HCT116 (cell line): ENCODE measurements around the gene TMIE. TPM values are rescaled to one million over a fixed set of nuclear protein-coding genes. Genes with fewer than 3 reads are reported as not detected.

Experiments
- ATAC-seq: fragments of 200-7000 bp; cut with Tn5 transposase; 2 replicates; pipeline ENCODE4 v1.9.1; 2020; ENCODE audit warnings: mild to moderate bottlenecking, moderate library complexity
- BruUV-seq: library from RNA; stranded (reverse); fragments of 400-500 nt; replicated peaks from 2 replicates; lab custom pipeline; 2021; lab: Mats Ljungman, UMichigan
- CTCF ChIA-PET: fragments of 300-600 bp; sonication (Branson Sonifier 250); formaldehyde crosslinking; loops from one replicate; lab custom pipeline; 2021; ENCODE audit warnings: antibody characterized with exemption; lab: Charles Lee
- POLR2A ChIA-PET: fragments of 300-600, 350-600 bp; sonication (Branson Sonifier 250); formaldehyde crosslinking; loops from one replicate; lab custom pipeline; 2021; ENCODE audit warnings: antibody characterized with exemption; lab: Charles Lee
- RAD21 ChIA-PET, 2 experiments: fragments of 300-600 bp; sonication (Branson Sonifier 250); formaldehyde crosslinking; loops; one replicate each; lab custom pipeline; 2023; ENCODE audit warnings: low total read pairs in 2 of 2; ENCODE audit not compliant: uncharacterized antibody in 2 of 2, unreplicated experiment in 2 of 2, low non-redundant PET in 1 of 2; lab: Charles Lee
- DNase-seq: peaks from one replicate; pipeline ENCODE4 v3.0.0-alpha.2; 2010; ENCODE audit warnings: low read depth, low spot score
- H2AFZ ChIP-seq: fragments of 200-600 bp; shearing (Covaris generic), sonication (generic); 2 replicates; pipeline ENCODE4 v1.6.1; 2017; ENCODE audit warnings: low read depth, mixed run types, mixed read lengths, antibody characterized with exemption, low read length; ENCODE audit not compliant: poor library complexity, severe bottlenecking
- H3K27ac ChIP-seq: 2 replicates; pipeline ENCODE4 v1.5.1; 2012; ENCODE audit warnings: low read depth, low read length
- H3K27me3 ChIP-seq: fragments of 200-600 bp; sonication (generic); 2 replicates; pipeline ENCODE4 v1.6.1; 2016; ENCODE audit warnings: mixed run types, low read length, mixed read lengths; ENCODE audit not compliant: insufficient read depth
- H3K36me3 ChIP-seq, 2 experiments: fragments of 200-500 bp in 1 of 2; fragments of 200-600 bp in 1 of 2; sonication (Bioruptor generic) in 1 of 2; sonication (generic) in 1 of 2; 2 replicates each; pipeline versions ENCODE4 v1.5.1 to v1.6.1; 2014 to 2016; ENCODE audit warnings: low read length in 2 of 2, inconsistent platforms in 1 of 2, mixed read lengths in 1 of 2, mixed run types in 1 of 2; ENCODE audit not compliant: insufficient read depth in 2 of 2, control insufficient read depth in 1 of 2
- H3K4me1 ChIP-seq, 2 experiments: fragments of 200-600 bp in 1 of 2; sonication (generic) in 1 of 2; 2 replicates each; pipeline versions ENCODE4 v1.5.1 to v1.6.1; 2012 to 2017; ENCODE audit warnings: low read length in 2 of 2, inconsistent platforms in 1 of 2, mild to moderate bottlenecking in 1 of 2, mixed read lengths in 1 of 2, mixed run types in 1 of 2, moderate library complexity in 1 of 2; ENCODE audit not compliant: insufficient read depth in 2 of 2, control insufficient read depth in 1 of 2
- H3K4me2 ChIP-seq: fragments of 200-600 bp; sonication (generic); 2 replicates; pipeline ENCODE4 v1.6.1; 2017; ENCODE audit warnings: mixed run types, low read length, mixed read lengths
- H3K4me3 ChIP-seq, 2 experiments: fragments of 200-600 bp in 1 of 2; sonication (generic) in 1 of 2; replicated peaks in 1 of 2; 2 replicates each; pipeline ENCODE4 v1.5.1; 2011 to 2016; ENCODE audit warnings: low read length in 2 of 2, control low read depth in 1 of 2, low read depth in 1 of 2, mild to moderate bottlenecking in 1 of 2, mixed read lengths in 1 of 2, mixed run types in 1 of 2
- H3K79me2 ChIP-seq: fragments of 200-600 bp; sonication (generic); 2 replicates; pipeline ENCODE4 v1.6.1; 2017; ENCODE audit warnings: mild to moderate bottlenecking, mixed run types, low read length, moderate library complexity, mixed read lengths; ENCODE audit not compliant: insufficient read depth
- H3K9ac ChIP-seq: fragments of 200-600 bp; sonication (generic); 2 replicates; pipeline ENCODE4 v1.6.1; 2016; ENCODE audit warnings: low read length, mixed read lengths
- H3K9me2 ChIP-seq: fragments of 200-600 bp; sonication (generic), shearing (Covaris generic); 2 replicates; pipeline ENCODE4 v1.6.1; 2017; ENCODE audit warnings: mixed run types, mild to moderate bottlenecking, moderate library complexity; ENCODE audit not compliant: insufficient read depth
- H3K9me3 ChIP-seq, 2 experiments: fragments of 200-500 bp in 1 of 2; fragments of 200-600 bp in 1 of 2; sonication (Bioruptor generic) in 1 of 2; sonication (generic) in 1 of 2; 2 replicates each; pipeline ENCODE4 v1.6.1; 2014 to 2017; ENCODE audit warnings: low read length in 2 of 2, mixed read lengths in 2 of 2, inconsistent platforms in 1 of 2, low read depth in 1 of 2, mild to moderate bottlenecking in 1 of 2, mixed run types in 1 of 2, moderate library complexity in 1 of 2; ENCODE audit not compliant: control insufficient read depth in 1 of 2, insufficient read depth in 1 of 2
- H4K20me1 ChIP-seq: fragments of 200-600 bp; sonication (generic), shearing (Covaris generic); 2 replicates; pipeline ENCODE4 v1.6.1; 2017; ENCODE audit warnings: mixed run types, mild to moderate bottlenecking, moderate library complexity; ENCODE audit not compliant: insufficient read depth
- ATF3 ChIP-seq: IDR thresholded peaks from 2 replicates; pipeline ENCODE4 v1.6.1; 2012
- CBX3 ChIP-seq: IDR thresholded peaks from 2 replicates; pipeline ENCODE4 v1.6.1; 2012; ENCODE audit warnings: low read depth
- CEBPB ChIP-seq: IDR thresholded peaks from 2 replicates; pipeline ENCODE4 v1.6.1; 2012; ENCODE audit warnings: low read depth
- EGR1 ChIP-seq: IDR thresholded peaks from 2 replicates; pipeline ENCODE4 v1.6.1; 2012; ENCODE audit warnings: low read depth
- ELF1 ChIP-seq: IDR thresholded peaks from 2 replicates; pipeline ENCODE4 v1.6.1; 2012; ENCODE audit warnings: low read depth, borderline replicate concordance
- EZH2 ChIP-seq: fragments of 200-600 bp; sonication (generic); IDR thresholded peaks from 2 replicates; pipeline ENCODE4 v1.6.1; 2017; ENCODE audit warnings: antibody characterized with exemption, mixed run types
- FOSL1 ChIP-seq: IDR thresholded peaks from 2 replicates; pipeline ENCODE4 v1.6.1; 2012; ENCODE audit warnings: low read depth
- JUND ChIP-seq: IDR thresholded peaks from 2 replicates; pipeline ENCODE4 v1.6.1; 2012
- POLR2AphosphoS5 ChIP-seq: IDR thresholded peaks from 2 replicates; pipeline ENCODE4 v1.6.1; 2011; ENCODE audit warnings: mild to moderate bottlenecking, low read depth, low read length, moderate library complexity
- RAD21 ChIP-seq: IDR thresholded peaks from 2 replicates; pipeline ENCODE4 v1.6.1; 2012; ENCODE audit warnings: low read depth, mild to moderate bottlenecking
- SIN3A ChIP-seq: IDR thresholded peaks from 2 replicates; pipeline ENCODE4 v1.6.1; 2012; ENCODE audit warnings: low read depth
- SRF ChIP-seq: IDR thresholded peaks from 2 replicates; pipeline ENCODE4 v1.6.1; 2012; ENCODE audit warnings: low read depth
- TCF7L2 ChIP-seq: IDR thresholded peaks from 2 replicates; pipeline ENCODE4 v1.7.0; 2011; ENCODE audit warnings: borderline replicate concordance, inconsistent platforms; ENCODE audit not compliant: insufficient read depth, insufficient read length; ENCODE audit errors: extremely low read depth
- YY1 ChIP-seq: IDR thresholded peaks from 2 replicates; pipeline ENCODE4 v1.6.1; 2011; ENCODE audit warnings: low read length, low read depth, moderate library complexity, mild to moderate bottlenecking; ENCODE audit not compliant: insufficient replicate concordance; ENCODE audit errors: extremely low read depth
- ZBTB33 ChIP-seq: IDR thresholded peaks from 2 replicates; pipeline ENCODE4 v1.6.1; 2011; ENCODE audit warnings: mild to moderate bottlenecking, low read length, moderate library complexity; ENCODE audit not compliant: insufficient replicate concordance; ENCODE audit errors: extremely low read depth
- ZFX ChIP-seq: fragments of 450-650 bp; IDR thresholded peaks from 2 replicates; pipeline ENCODE4 v1.6.1; 2017
- ZNF274 ChIP-seq: fragments of 200-500 bp; sonication (Bioruptor generic); IDR thresholded peaks from 2 replicates; pipeline ENCODE4 v1.6.1; 2014; ENCODE audit warnings: mild to moderate bottlenecking, low read depth, low read length, inconsistent platforms
- intact Hi-C: fragments of 100-400 bp; cut with micrococcal nuclease; formaldehyde crosslinking; loops from 2 replicates; pipeline ENCODE4 v1.10.0; 2022
- total RNA-seq: library from RNA; stranded (reverse); gene quantifications from one replicate; pipeline ENCODE4 v1.2.1, GENCODE V29; 2021; ENCODE audit not compliant: unreplicated experiment
- TF ChIP-seq, protein P1 (sequence below): IDR thresholded peaks from 2 replicates; pipeline ENCODE4 v1.6.1; 2012; ENCODE audit warnings: low read depth
- TF ChIP-seq, protein P2 (sequence below), 3 experiments: fragments of 200-600 bp in 1 of 3; sonication (generic) in 1 of 3; IDR thresholded peaks in 2 of 3; conservative IDR thresholded peaks in 1 of 3; 2 replicates each; pipeline ENCODE4 v1.5.1; 2012 to 2017; ENCODE audit warnings: low read depth in 2 of 3, low read length in 2 of 3, antibody characterized with exemption in 1 of 3, borderline replicate concordance in 1 of 3, control low read depth in 1 of 3, mild to moderate bottlenecking in 1 of 3, mixed read lengths in 1 of 3, mixed run types in 1 of 3, moderate library complexity in 1 of 3; ENCODE audit not compliant: insufficient read depth in 1 of 3
- TF ChIP-seq, protein P3 (sequence below): IDR thresholded peaks from 2 replicates; pipeline ENCODE4 v1.6.1; 2012

TMIE gene
- total RNA-seq, 1 experiment from 2014 or later = 0.74 TPM

DNA sequence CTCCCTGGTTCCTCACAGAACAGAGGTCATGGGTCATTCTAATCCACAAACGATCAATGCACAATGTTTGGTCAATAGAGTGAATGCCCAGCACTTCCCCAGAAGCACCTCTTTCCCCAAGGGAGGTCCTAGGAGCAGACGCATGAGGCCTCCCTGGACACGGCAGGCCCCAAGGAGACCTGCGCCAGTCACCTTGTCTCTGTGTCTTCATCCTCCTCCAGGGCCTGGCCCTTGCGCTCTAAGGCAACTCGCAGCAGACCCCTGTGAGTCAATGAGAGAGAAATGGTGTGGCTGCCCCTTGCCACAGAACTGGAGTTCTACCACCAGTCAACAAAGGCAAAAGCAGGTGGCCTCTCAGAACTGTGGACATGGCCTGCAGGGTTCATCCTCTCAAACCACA is 25.8 kb upstream of the TMIE start:
- CTCF ChIA-PET = interaction anchor here (0.8 kb wide), 1 partner anchor 17 kb away, joined by 3 read pairs; no protein-coding TSS in a partner anchor
- RAD21 ChIA-PET = no interaction called here
- H3K4me3 ChIP-seq = no peak overlapping the region
- H3K4me2 ChIP-seq = no peak overlapping the region
- no peak for DNase-seq
- H3K27me3 ChIP-seq = no peaks in the 10 kb centered on the region
- H3K36me3 ChIP-seq = no peaks in the 10 kb centered on the region
- ATAC-seq = no peak
- intact Hi-C loops = no loop called here
- no peaks in the 10 kb centered on the region for H3K9me3 ChIP-seq
- BruUV-seq = no TSS peak
- POLR2A ChIA-PET = no interaction called here
- TF ChIP-seq POLR2AphosphoS5 = no peak
- TF ChIP-seq FOSL1 = no peak
- no peak for TF ChIP-seq RAD21
- TF ChIP-seq ZBTB33 = no peak
- TF ChIP-seq, protein P1, sequence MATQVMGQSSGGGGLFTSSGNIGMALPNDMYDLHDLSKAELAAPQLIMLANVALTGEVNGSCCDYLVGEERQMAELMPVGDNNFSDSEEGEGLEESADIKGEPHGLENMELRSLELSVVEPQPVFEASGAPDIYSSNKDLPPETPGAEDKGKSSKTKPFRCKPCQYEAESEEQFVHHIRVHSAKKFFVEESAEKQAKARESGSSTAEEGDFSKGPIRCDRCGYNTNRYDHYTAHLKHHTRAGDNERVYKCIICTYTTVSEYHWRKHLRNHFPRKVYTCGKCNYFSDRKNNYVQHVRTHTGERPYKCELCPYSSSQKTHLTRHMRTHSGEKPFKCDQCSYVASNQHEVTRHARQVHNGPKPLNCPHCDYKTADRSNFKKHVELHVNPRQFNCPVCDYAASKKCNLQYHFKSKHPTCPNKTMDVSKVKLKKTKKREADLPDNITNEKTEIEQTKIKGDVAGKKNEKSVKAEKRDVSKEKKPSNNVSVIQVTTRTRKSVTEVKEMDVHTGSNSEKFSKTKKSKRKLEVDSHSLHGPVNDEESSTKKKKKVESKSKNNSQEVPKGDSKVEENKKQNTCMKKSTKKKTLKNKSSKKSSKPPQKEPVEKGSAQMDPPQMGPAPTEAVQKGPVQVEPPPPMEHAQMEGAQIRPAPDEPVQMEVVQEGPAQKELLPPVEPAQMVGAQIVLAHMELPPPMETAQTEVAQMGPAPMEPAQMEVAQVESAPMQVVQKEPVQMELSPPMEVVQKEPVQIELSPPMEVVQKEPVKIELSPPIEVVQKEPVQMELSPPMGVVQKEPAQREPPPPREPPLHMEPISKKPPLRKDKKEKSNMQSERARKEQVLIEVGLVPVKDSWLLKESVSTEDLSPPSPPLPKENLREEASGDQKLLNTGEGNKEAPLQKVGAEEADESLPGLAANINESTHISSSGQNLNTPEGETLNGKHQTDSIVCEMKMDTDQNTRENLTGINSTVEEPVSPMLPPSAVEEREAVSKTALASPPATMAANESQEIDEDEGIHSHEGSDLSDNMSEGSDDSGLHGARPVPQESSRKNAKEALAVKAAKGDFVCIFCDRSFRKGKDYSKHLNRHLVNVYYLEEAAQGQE = no peak
- TF ChIP-seq, protein P2, sequence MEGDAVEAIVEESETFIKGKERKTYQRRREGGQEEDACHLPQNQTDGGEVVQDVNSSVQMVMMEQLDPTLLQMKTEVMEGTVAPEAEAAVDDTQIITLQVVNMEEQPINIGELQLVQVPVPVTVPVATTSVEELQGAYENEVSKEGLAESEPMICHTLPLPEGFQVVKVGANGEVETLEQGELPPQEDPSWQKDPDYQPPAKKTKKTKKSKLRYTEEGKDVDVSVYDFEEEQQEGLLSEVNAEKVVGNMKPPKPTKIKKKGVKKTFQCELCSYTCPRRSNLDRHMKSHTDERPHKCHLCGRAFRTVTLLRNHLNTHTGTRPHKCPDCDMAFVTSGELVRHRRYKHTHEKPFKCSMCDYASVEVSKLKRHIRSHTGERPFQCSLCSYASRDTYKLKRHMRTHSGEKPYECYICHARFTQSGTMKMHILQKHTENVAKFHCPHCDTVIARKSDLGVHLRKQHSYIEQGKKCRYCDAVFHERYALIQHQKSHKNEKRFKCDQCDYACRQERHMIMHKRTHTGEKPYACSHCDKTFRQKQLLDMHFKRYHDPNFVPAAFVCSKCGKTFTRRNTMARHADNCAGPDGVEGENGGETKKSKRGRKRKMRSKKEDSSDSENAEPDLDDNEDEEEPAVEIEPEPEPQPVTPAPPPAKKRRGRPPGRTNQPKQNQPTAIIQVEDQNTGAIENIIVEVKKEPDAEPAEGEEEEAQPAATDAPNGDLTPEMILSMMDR (IDR thresholded peaks at IDR 0.05 in 2 of 3, conservative IDR thresholded peaks at IDR 0.05 in 1 of 3; ENCODE audit: borderline replicate concordance in 1 of 3, insufficient read depth in 1 of 3, low read depth in 2 of 3, low read length in 2 of 3) = no peak
- TF ChIP-seq CEBPB = no peak
- no peak for TF ChIP-seq EGR1
- TF ChIP-seq, protein P3, sequence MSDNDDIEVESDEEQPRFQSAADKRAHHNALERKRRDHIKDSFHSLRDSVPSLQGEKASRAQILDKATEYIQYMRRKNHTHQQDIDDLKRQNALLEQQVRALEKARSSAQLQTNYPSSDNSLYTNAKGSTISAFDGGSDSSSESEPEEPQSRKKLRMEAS = no peak
- no peak for TF ChIP-seq SRF
- TF ChIP-seq ZFX = no peak
- no peak for TF ChIP-seq ELF1
- no peak for TF ChIP-seq CBX3
- TF ChIP-seq SIN3A = no peak
- no peak for TF ChIP-seq EZH2
- no peak for TF ChIP-seq YY1
- no peak for TF ChIP-seq ATF3
- TF ChIP-seq JUND = no peak
- TF ChIP-seq ZNF274 = no peak
- no peak for TF ChIP-seq TCF7L2
- H4K20me1 ChIP-seq = no peaks in the 10 kb centered on the region
- no peak overlapping the region for H3K27ac ChIP-seq
- no peak overlapping the region for H2AFZ ChIP-seq
- no peaks in the 10 kb centered on the region for H3K79me2 ChIP-seq
- H3K4me1 ChIP-seq = no peaks in the 10 kb centered on the region
- no peaks in the 10 kb centered on the region for H3K9me2 ChIP-seq
- H3K9ac ChIP-seq = no peak overlapping the region
